CD8-positive, alpha-beta memory T cell (primary cell): Measurements from ENCODE around the gene RSBN1. TPM values are rescaled to one million over a fixed set of nuclear protein-coding genes. Genes with fewer than 3 reads are reported as not detected.
"Not testable (repeated sequence)": the region's sequence is repeated elsewhere in the genome, so short reads cannot be mapped to it uniquely, and the experiment has no call there.

ENCODE experiments used
- CTCF ChIA-PET: fragments of 350-600 bp; sonication (Branson Sonifier 250); formaldehyde crosslinking; loops from one replicate; lab custom pipeline; 2021; ENCODE audit warnings: antibody characterized with exemption; lab: Charles Lee
- POLR2A ChIA-PET: fragments of 350-600 bp; sonication (Branson Sonifier 250); formaldehyde crosslinking; loops from one replicate; lab custom pipeline; 2021; ENCODE audit warnings: antibody characterized with exemption; lab: Charles Lee
- DNase-seq, 5 donors: peaks; one replicate each; pipeline versions ENCODE4 v3.0.0 to v3.0.0-alpha.2; 2020 to 2022; ENCODE audit warnings: mixed read lengths in 1 of 5
- H3K27ac ChIP-seq: one replicate; pipeline ENCODE4 v1.7.0; 2013; ENCODE audit warnings: low read depth, mild to moderate bottlenecking, low read length, moderate library complexity
- H3K27me3 ChIP-seq: 2 replicates; pipeline ENCODE4 v1.7.0; 2013; ENCODE audit warnings: low read length, mild to moderate bottlenecking; ENCODE audit not compliant: insufficient read depth, poor library complexity, severe bottlenecking
- H3K36me3 ChIP-seq: 2 replicates; pipeline ENCODE4 v1.7.0; 2013; ENCODE audit warnings: mild to moderate bottlenecking, low read length, moderate library complexity; ENCODE audit not compliant: insufficient read depth
- H3K4me1 ChIP-seq: 2 replicates; pipeline ENCODE4 v1.7.0; 2013; ENCODE audit warnings: mild to moderate bottlenecking, low read length, moderate library complexity; ENCODE audit not compliant: insufficient read depth
- H3K4me3 ChIP-seq: 2 replicates; pipeline ENCODE4 v1.7.0; 2013; ENCODE audit warnings: mild to moderate bottlenecking, low read length
- H3K9me3 ChIP-seq: 2 replicates; pipeline ENCODE4 v1.7.0; 2013; ENCODE audit warnings: mild to moderate bottlenecking, low read length
- H3K27ac Mint-ChIP-seq, 8 donors: one replicate each; pipeline ENCODE4 v1.8.0; 2020 to 2021; ENCODE audit warnings: mixed read lengths in 8 of 8, mild to moderate bottlenecking in 6 of 8, inconsistent platforms in 3 of 8, moderate library complexity in 3 of 8
- H3K27me3 Mint-ChIP-seq, 2 donors: one replicate each; pipeline ENCODE4 v1.8.0; 2020 to 2021; ENCODE audit warnings: mixed read lengths in 2 of 2, mild to moderate bottlenecking in 1 of 2, moderate library complexity in 1 of 2
- H3K36me3 Mint-ChIP-seq, 3 donors: one replicate each; pipeline ENCODE4 v1.8.0; 2020 to 2021; ENCODE audit warnings: mixed read lengths in 3 of 3, inconsistent platforms in 1 of 3, mild to moderate bottlenecking in 1 of 3
- H3K4me1 Mint-ChIP-seq, 3 donors: one replicate each; pipeline ENCODE4 v1.8.0; 2020 to 2021; ENCODE audit warnings: mixed read lengths in 3 of 3, inconsistent platforms in 1 of 3, mild to moderate bottlenecking in 1 of 3
- H3K4me3 Mint-ChIP-seq, 7 donors: one replicate each; pipeline ENCODE4 v1.8.0; 2020 to 2021; ENCODE audit warnings: mixed read lengths in 7 of 7, mild to moderate bottlenecking in 6 of 7, moderate library complexity in 4 of 7, inconsistent platforms in 2 of 7
- H3K9me3 Mint-ChIP-seq, 5 donors: one replicate each; pipeline ENCODE4 v1.8.0; 2020 to 2022; ENCODE audit warnings: mixed read lengths in 5 of 5, mild to moderate bottlenecking in 3 of 5, moderate library complexity in 2 of 5, inconsistent platforms in 1 of 5
- polyA plus RNA-seq: library from polyadenylated mRNA; unstranded; fragments of 300-500 nt; fragmentation: Illumina TruSeq; gene quantifications from one replicate; pipeline ENCODE4 v1.2.3, GENCODE V29; 2021
- total RNA-seq, 2 experiments: library from RNA; stranded (reverse); gene quantifications; one replicate each; pipeline ENCODE4 v1.2.3, GENCODE V29; 2021

Gene RSBN1
- total and polyA plus RNA-seq, 3 experiments from 2014 or later: 18.5 to 44.5 (median 19.2) TPM

GRCh38 chr1:113732802-113733201, 79.5 kb downstream of the RSBN1 start:
- H3K4me3 ChIP-seq: no peak overlapping the region
- no peaks in the 10 kb centered on the region for H3K9me3 ChIP-seq
- Mint-ChIP-seq H3K4me3 (no peak overlapping the region), H3K27me3 (no peaks in the 10 kb centered on the region), H3K27ac (no peak overlapping the region), H3K36me3 (peaks cover 7 to 55% (median 10%) of the 10 kb centered on the region in 3 donors), H3K4me1 (peaks cover 0 to 2% (median 0%) of the 10 kb centered on the region in 3 donors), H3K9me3 (no peaks in the 10 kb centered on the region)
- H3K27ac ChIP-seq: no peak overlapping the region
- H3K4me1 ChIP-seq: no peaks in the 10 kb centered on the region
- no peak for DNase-seq
- H3K27me3 ChIP-seq: no peaks in the 10 kb centered on the region
- POLR2A ChIA-PET: no interaction called here
- H3K36me3 ChIP-seq: no peaks in the 10 kb centered on the region
- CTCF ChIA-PET: no interaction called here

DNA sequence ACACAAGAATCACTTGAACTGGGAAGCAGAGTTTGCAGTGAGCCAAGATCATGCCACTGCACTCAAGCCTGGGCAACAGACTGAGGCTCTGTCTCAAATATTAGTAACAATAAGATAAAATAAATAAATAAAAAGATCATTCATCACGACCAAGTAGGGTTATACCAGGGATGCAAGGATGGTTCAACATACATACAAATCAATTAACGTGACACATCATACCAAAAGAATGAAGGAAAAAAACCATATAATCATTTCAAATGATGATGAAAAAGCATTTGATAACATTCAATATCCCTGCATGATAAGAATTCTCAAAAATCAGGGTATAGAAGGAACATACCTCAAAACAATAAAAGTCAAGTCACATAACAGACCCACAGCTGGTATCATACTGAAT, 91.3 kb downstream of the RSBN1 start:
- no peak overlapping the region for H3K27ac ChIP-seq
- Mint-ChIP-seq H3K36me3 (peaks cover 45 to 64% (median 63%) of the 10 kb centered on the region in 3 donors), H3K4me1 (peaks cover under 1 to 1% (median under 1%) of the 10 kb centered on the region in 3 donors), H3K27me3 (no peaks in the 10 kb centered on the region), H3K27ac (no peak overlapping the region), H3K4me3 (no peak overlapping the region), H3K9me3 (peaks cover 0 to 12% (median 4%) of the 10 kb centered on the region in 5 donors)
- DNase-seq: no peak
- ChIA-PET CTCF (no interaction called here), POLR2A (no interaction called here)
- no peak overlapping the region for H3K4me3 ChIP-seq
- H3K9me3 ChIP-seq: no peaks in the 10 kb centered on the region
- no peaks in the 10 kb centered on the region for H3K4me1 ChIP-seq
- no peaks in the 10 kb centered on the region for H3K27me3 ChIP-seq
- H3K36me3 ChIP-seq: no peaks in the 10 kb centered on the region

- H3K36me3 ChIP-seq, H3K4me3 Mint-ChIP-seq, DNase-seq, H3K27me3 Mint-ChIP-seq, H3K4me1 ChIP-seq, H3K4me3 ChIP-seq, H3K9me3 ChIP-seq, H3K27me3 ChIP-seq, H3K4me1 Mint-ChIP-seq, H3K27ac Mint-ChIP-seq, CTCF ChIA-PET, H3K27ac ChIP-seq: not testable (repeated sequence)
- peaks cover 43 to 58% (median 56%) of the 10 kb centered on the region in 3 donors for H3K36me3 Mint-ChIP-seq
- POLR2A ChIA-PET: interaction anchor here (0.7 kb wide), 1 partner anchor 109 kb away, joined by 5 read pairs; no protein-coding TSS in a partner anchor
- H3K9me3 Mint-ChIP-seq: peaks cover 0 to 12% (median 4%) of the 10 kb centered on the region in 5 donors
These were observed 93.7 kb downstream of the RSBN1 start for GRCh38 chr1:113718621-113719020.

DNA sequence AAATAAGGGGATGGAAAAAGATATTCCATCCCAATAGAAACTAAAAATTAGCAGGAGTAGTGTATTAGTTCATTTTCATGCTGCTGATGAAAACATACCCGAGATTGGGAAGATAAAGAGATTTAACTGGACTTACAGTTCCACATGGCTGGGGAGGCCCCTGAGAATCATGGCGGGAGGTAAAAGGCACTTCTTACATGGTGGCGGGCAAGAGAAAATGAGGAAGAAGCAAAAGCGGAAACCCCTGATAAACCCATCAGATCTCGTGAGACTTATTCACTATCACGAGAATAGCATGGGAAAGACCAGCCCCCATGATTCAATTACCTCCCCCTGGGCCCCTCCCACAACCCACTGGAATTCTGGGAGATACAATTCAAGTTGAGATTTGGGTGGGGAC, 94.8 kb downstream of the RSBN1 start:
- H3K36me3 ChIP-seq, H3K4me1 Mint-ChIP-seq, H3K4me1 ChIP-seq, H3K9me3 ChIP-seq, DNase-seq, H3K27me3 ChIP-seq, POLR2A ChIA-PET, H3K4me3 ChIP-seq, H3K27ac Mint-ChIP-seq, H3K4me3 Mint-ChIP-seq, CTCF ChIA-PET, H3K27me3 Mint-ChIP-seq, H3K27ac ChIP-seq: not testable (repeated sequence)
- Mint-ChIP-seq H3K36me3 (peaks cover 40 to 56% (median 55%) of the 10 kb centered on the region in 3 donors), H3K9me3 (peaks cover 0 to 12% (median 4%) of the 10 kb centered on the region in 5 donors)

DNA sequence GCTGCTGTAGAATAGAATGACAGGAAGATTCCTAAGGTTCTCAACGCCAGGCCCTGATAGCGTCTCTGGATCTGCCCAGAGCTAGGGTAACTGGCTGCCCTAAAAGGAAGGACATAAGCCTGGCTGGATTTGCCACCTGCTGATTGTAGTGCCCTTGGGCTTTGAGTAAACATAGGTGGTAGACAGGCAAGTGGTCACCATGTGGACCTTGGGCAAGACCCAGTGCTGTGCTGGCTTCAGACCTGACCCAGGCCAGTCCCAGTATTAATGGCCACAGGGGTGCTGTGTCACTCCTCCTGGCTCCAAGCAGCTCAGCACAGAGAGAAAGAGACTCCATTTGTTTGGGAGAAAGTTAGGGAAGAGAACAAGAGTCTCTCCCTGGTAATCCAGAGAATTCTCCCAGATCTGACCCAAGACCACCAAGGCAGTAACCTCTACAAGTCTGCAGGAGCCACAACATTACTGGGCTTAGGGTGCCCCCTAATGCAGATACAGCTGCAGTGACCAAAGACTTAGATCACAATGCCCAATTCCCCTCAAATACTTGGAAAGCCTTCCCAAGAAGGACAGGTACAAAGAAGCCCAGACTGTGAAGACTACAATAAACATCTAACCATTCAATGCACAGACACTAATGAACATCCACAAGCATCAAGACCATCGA, 97.5 kb downstream of the RSBN1 start:
- H3K27ac ChIP-seq: no peak overlapping the region
- H3K27me3 ChIP-seq: no peaks in the 10 kb centered on the region
- no peak for DNase-seq
- Mint-ChIP-seq H3K36me3 (peaks cover 34 to 56% (median 38%) of the 10 kb centered on the region in 3 donors), H3K4me1 (peaks cover 0 to 5% (median 5%) of the 10 kb centered on the region in 3 donors), H3K27me3 (no peaks in the 10 kb centered on the region), H3K27ac (peak overlapping the region in 1 of 8 donors; percentile 29), H3K9me3 (peaks cover 0 to 11% (median 4%) of the 10 kb centered on the region in 5 donors), H3K4me3 (no peak overlapping the region)
- no peak overlapping the region for H3K4me3 ChIP-seq
- H3K36me3 ChIP-seq: no peaks in the 10 kb centered on the region
- no peaks in the 10 kb centered on the region for H3K4me1 ChIP-seq
- ChIA-PET POLR2A (no interaction called here), CTCF (no interaction called here)
- H3K9me3 ChIP-seq: no peaks in the 10 kb centered on the region

Other genes with a start within 250 kb of the RSBN1 start
- 10 to 100 TPM; 17.5 to 17.8 TPM for gene PHTF1, start 53.0 kb downstream of the RSBN1 start, total RNA-seq
- 14.5 TPM for gene PHTF1, start 53.0 kb downstream of the RSBN1 start, polyA plus RNA-seq
- gene PTPN22, start 59.2 kb upstream of the RSBN1 start, total RNA-seq: 10 to 100 TPM; 57.7 to 66.5 TPM
- gene PTPN22, start 59.2 kb upstream of the RSBN1 start, polyA plus RNA-seq: 83.2 TPM
- gene BCL2L15, start 75.1 kb upstream of the RSBN1 start, total RNA-seq: 1 to 10 TPM; 1.2 to 1.9 TPM
- not detected for gene BCL2L15, start 75.1 kb upstream of the RSBN1 start, polyA plus RNA-seq
- gene AP4B1, start 92.3 kb upstream of the RSBN1 start, total RNA-seq: 10 to 100 TPM; 33.7 to 36.2 TPM
- gene AP4B1, start 92.3 kb upstream of the RSBN1 start, polyA plus RNA-seq: 12.1 TPM
- gene DCLRE1B, start 92.8 kb upstream of the RSBN1 start, total RNA-seq: 10 to 100 TPM; 31.2 to 32.1 TPM
- gene DCLRE1B, start 92.8 kb upstream of the RSBN1 start, polyA plus RNA-seq: 5.1 TPM
- 10 to 100 TPM; 80.9 to 81.2 TPM for gene HIPK1, start 116.8 kb upstream of the RSBN1 start, total RNA-seq
- gene HIPK1, start 116.8 kb upstream of the RSBN1 start, polyA plus RNA-seq: 19.4 TPM
- under 1 TPM; 0.18 to 0.24 TPM for gene OLFML3, start 167.0 kb upstream of the RSBN1 start, total RNA-seq
- not detected for gene OLFML3, start 167.0 kb upstream of the RSBN1 start, polyA plus RNA-seq